Left renal cortex interstitium (tissue), 4 donors: ENCODE measurements around the gene TMEM203. TPM values are rescaled to one million over a fixed set of nuclear protein-coding genes. Genes with fewer than 3 reads are reported as not detected.
A peak's percentile ranks its signal among the peaks of the same experiment; 100 is the strongest.

ENCODE experiments used
- DNase-seq, 4 donors: peaks; one replicate each; pipeline ENCODE4 v3.0.0-alpha.2; 2013; ENCODE audit warnings: low read depth in 4 of 4, low spot score in 2 of 4, missing footprints in 1 of 4
- polyA plus RNA-seq, 4 donors: library from polyadenylated mRNA; unstranded; fragments of 120-200 nt; gene quantifications; one replicate each; pipeline ENCODE4 v1.2.1, GENCODE V29; 2013; ENCODE audit not compliant: insufficient read length in 4 of 4

The TMEM203 gene
- polyA plus RNA-seq, 4 donors = 37.2 to 53.2 (median 43.5) TPM

GRCh38 chr9:137230705-137231371 lies 25.4 kb upstream of the TMEM203 start, which contains the start of gene SLC34A3:
Gene SLC34A3, plus strand, starts transcription at chr9:137230901. Its CDS starts 802 bp downstream, at chr9:137231703.
- no peak for DNase-seq

GRCh38 chr9:137229903-137230704 lies 24.7 kb upstream of the TMEM203 start:
- no peak for DNase-seq

GRCh38 chr9:137228968-137229896 lies 23.8 kb upstream of the TMEM203 start:
- DNase-seq = no peak

GRCh38 chr9:137228506-137228967 lies 23.1 kb upstream of the TMEM203 start:
- no peak for DNase-seq

GRCh38 chr9:137227853-137228505 lies 22.5 kb upstream of the TMEM203 start:
- DNase-seq = no peak

- DNase-seq = peak in 2 of 4 donors; percentile 53 to 65
Observed at GRCh38 chr9:137227054-137227852, 21.8 kb upstream of the TMEM203 start, which contains the start of gene RNF224. Gene RNF224, plus strand, starts transcription at chr9:137227502. Its CDS starts 834 bp downstream, at chr9:137228336.

GRCh38 chr9:137226338-137227053 lies 21.0 kb upstream of the TMEM203 start:
- DNase-seq = no peak

GRCh38 chr9:137225699-137226331 lies 20.4 kb upstream of the TMEM203 start:
- DNase-seq = no peak

- no peak for DNase-seq
Observed at GRCh38 chr9:137224830-137225694, 19.6 kb upstream of the TMEM203 start, which contains the start of gene CYSRT1. Gene CYSRT1, plus strand, starts transcription at chr9:137225174. Its CDS starts 448 bp downstream, at chr9:137225622.

GRCh38 chr9:137223078-137223970 lies 17.9 kb upstream of the TMEM203 start:
- DNase-seq = peak; percentile 87 to 94 (median 90)

- DNase-seq = no peak
Observed at GRCh38 chr9:137222190-137223077, 17.0 kb upstream of the TMEM203 start, which contains the start of gene RNF208. Gene RNF208, minus strand, starts transcription at chr9:137222240. Its CDS starts 1,028 bp downstream, at chr9:137221212.

- DNase-seq = no peak
Observed at GRCh38 chr9:137221506-137222111, 16.2 kb upstream of the TMEM203 start.

- no peak for DNase-seq
Observed at GRCh38 chr9:137221095-137221505, 15.7 kb upstream of the TMEM203 start.

- no peak for DNase-seq
Observed at GRCh38 chr9:137220317-137221094, 15.1 kb upstream of the TMEM203 start.
